ENCODE measurements around the gene INTS11. TPM values are rescaled to one million over a fixed set of nuclear protein-coding genes. Genes with fewer than 3 reads are reported as not detected.

The INTS11 gene
- total and polyA plus RNA-seq, 2 of the 8 experiments (the other 6 are each of a cell fraction or from before 2014, with no cell fraction given), result 113 to 243 TPM

DNA sequence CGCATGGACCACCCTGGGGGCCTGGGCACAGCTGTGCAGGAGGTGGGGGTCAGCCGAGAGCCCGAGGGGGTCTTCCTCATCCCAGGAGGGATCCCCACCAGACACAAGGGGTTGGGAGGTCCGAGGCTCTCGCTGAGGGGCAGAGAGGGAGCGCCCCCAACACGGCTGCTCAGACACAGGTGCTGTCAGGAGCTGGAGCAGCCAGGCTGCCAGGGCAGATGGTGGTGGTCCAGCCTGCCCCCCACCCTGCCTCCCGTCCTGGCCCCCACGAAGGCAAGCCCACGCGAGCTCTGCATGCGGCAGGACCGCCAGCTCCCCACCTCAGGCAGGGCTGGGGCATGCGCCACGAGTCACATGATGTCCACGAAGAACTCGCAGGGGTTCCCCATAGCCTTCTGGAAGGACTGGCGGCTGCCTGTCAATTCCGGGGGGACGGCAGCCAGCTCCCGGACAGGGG lies 11.4 kb upstream of the INTS11 start (continued):
- TF ChIP-seq CHD7 (IDR thresholded peaks at IDR 0.05; ENCODE audit: insufficient replicate concordance, low read length), result no peak
- TF ChIP-seq, protein P1, sequence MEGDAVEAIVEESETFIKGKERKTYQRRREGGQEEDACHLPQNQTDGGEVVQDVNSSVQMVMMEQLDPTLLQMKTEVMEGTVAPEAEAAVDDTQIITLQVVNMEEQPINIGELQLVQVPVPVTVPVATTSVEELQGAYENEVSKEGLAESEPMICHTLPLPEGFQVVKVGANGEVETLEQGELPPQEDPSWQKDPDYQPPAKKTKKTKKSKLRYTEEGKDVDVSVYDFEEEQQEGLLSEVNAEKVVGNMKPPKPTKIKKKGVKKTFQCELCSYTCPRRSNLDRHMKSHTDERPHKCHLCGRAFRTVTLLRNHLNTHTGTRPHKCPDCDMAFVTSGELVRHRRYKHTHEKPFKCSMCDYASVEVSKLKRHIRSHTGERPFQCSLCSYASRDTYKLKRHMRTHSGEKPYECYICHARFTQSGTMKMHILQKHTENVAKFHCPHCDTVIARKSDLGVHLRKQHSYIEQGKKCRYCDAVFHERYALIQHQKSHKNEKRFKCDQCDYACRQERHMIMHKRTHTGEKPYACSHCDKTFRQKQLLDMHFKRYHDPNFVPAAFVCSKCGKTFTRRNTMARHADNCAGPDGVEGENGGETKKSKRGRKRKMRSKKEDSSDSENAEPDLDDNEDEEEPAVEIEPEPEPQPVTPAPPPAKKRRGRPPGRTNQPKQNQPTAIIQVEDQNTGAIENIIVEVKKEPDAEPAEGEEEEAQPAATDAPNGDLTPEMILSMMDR (IDR thresholded peaks at IDR 0.05; ENCODE audit: control extremely low read depth in 1 of 3, insufficient read depth in 1 of 3, low read depth in 1 of 3, low read length in 3 of 3), result no peak
- TF ChIP-seq, protein P2, sequence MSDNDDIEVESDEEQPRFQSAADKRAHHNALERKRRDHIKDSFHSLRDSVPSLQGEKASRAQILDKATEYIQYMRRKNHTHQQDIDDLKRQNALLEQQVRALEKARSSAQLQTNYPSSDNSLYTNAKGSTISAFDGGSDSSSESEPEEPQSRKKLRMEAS (IDR thresholded peaks at IDR 0.05), result no peak
- TF ChIP-seq ATF2 (IDR thresholded peaks at IDR 0.05; ENCODE audit: low read length), result no peak
- no peak for TF ChIP-seq EGR1 (IDR thresholded peaks at IDR 0.05; ENCODE audit: borderline replicate concordance, low read depth, low read length)

Data from H1 (cell line).